IMR-90 (cell line): ENCODE results near the gene ITPKC. TPM values are rescaled to one million over a fixed set of nuclear protein-coding genes. Genes with fewer than 3 reads are reported as not detected.

Source experiments
- ATAC-seq: fragments of 200-7000 bp; cut with Tn5 transposase; 2 replicates; pipeline ENCODE4 v1.9.1; 2020; ENCODE audit warnings: low read depth, mild to moderate bottlenecking, moderate library complexity
- BruUV-seq: library from RNA; stranded (reverse); fragments of 400-500 nt; replicated peaks from 2 replicates; lab custom pipeline; 2021; lab: Mats Ljungman, UMichigan
- CTCF ChIA-PET: fragments of 300-600 bp; formaldehyde crosslinking; extraction: SDS; loops from one replicate; lab custom pipeline; 2021; ENCODE audit warnings: antibody characterized with exemption; lab: Yijun Ruan, JAX
- POLR2A ChIA-PET: fragments of 300-600 bp; sonication (Branson Sonifier 250); formaldehyde crosslinking; loops from one replicate; lab custom pipeline; 2022; ENCODE audit warnings: antibody characterized with exemption; ENCODE audit not compliant: unreplicated experiment; lab: Charles Lee
- DNase-seq: peaks from one replicate; pipeline ENCODE4 v3.0.0; 2013
- H2AFZ ChIP-seq: replicated peaks from 2 replicates; pipeline ENCODE3; 2013; ENCODE audit warnings: low read length, mild to moderate bottlenecking; ENCODE audit not compliant: poor library complexity
- H2AK5ac ChIP-seq: 2 replicates; pipeline ENCODE4 v1.6.1; 2013; ENCODE audit warnings: low read depth, low read length, inconsistent platforms
- H2AK9ac ChIP-seq: replicated peaks from 2 replicates; pipeline ENCODE3; 2013; ENCODE audit warnings: mild to moderate bottlenecking, low read depth, low read length, moderate library complexity; ENCODE audit not compliant: poor library complexity
- H2BK120ac ChIP-seq: 2 replicates; pipeline ENCODE4 v1.6.1; 2013; ENCODE audit warnings: low read depth, low read length, inconsistent platforms
- H2BK15ac ChIP-seq: 3 replicates; pipeline ENCODE4 v1.6.1; 2013; ENCODE audit warnings: low read depth, low read length, inconsistent platforms
- H2BK20ac ChIP-seq: 2 replicates; pipeline ENCODE4 v1.6.1; 2013; ENCODE audit warnings: low read depth, mild to moderate bottlenecking, inconsistent platforms, low read length, moderate library complexity
- H2BK5ac ChIP-seq: 2 replicates; pipeline ENCODE4 v1.6.1; 2013; ENCODE audit warnings: mild to moderate bottlenecking, low read depth, low read length, inconsistent platforms; ENCODE audit not compliant: poor library complexity, severe bottlenecking
- H3K14ac ChIP-seq: replicated peaks from 2 replicates; pipeline ENCODE4 v1.6.1; 2013; ENCODE audit warnings: low read depth, low read length, inconsistent platforms
- H3K18ac ChIP-seq: 2 replicates; pipeline ENCODE4 v1.6.1; 2013; ENCODE audit warnings: low read depth, low read length, control low read depth
- H3K23ac ChIP-seq: 2 replicates; pipeline ENCODE4 v1.6.1; 2013; ENCODE audit warnings: low read depth, low read length, inconsistent platforms
- H3K27ac ChIP-seq: 2 replicates; pipeline ENCODE4 v1.5.1; 2013; ENCODE audit warnings: mild to moderate bottlenecking, control low read depth, low read length; ENCODE audit not compliant: insufficient read depth
- H3K27me3 ChIP-seq: 2 replicates; pipeline ENCODE4 v1.6.1; 2013; ENCODE audit warnings: low read length; ENCODE audit not compliant: control insufficient read depth, insufficient read depth
- H3K36me3 ChIP-seq: 2 replicates; pipeline ENCODE4 v1.6.1; 2013; ENCODE audit warnings: low read length, mixed read lengths; ENCODE audit not compliant: control insufficient read depth, insufficient read depth
- H3K4ac ChIP-seq: 2 replicates; pipeline ENCODE4 v1.6.1; 2013; ENCODE audit warnings: low read depth, low read length, inconsistent platforms
- H3K4me1 ChIP-seq: 2 replicates; pipeline ENCODE4 v1.6.1; 2013; ENCODE audit warnings: low read length, mixed read lengths; ENCODE audit not compliant: control insufficient read depth, insufficient read depth
- H3K4me2 ChIP-seq: 2 replicates; pipeline ENCODE4 v1.6.1; 2013; ENCODE audit warnings: low read depth, mild to moderate bottlenecking, control low read depth, low read length, moderate library complexity
- H3K4me3 ChIP-seq: 2 replicates; pipeline ENCODE4 v1.5.1; 2013; ENCODE audit warnings: low read depth, mild to moderate bottlenecking, control low read depth, low read length, moderate library complexity; ENCODE audit not compliant: insufficient read depth
- H3K56ac ChIP-seq: 2 replicates; pipeline ENCODE4 v1.6.1; 2013; ENCODE audit warnings: low read length, inconsistent platforms; ENCODE audit not compliant: insufficient read depth; ENCODE audit errors: extremely low read depth
- H3K79me1 ChIP-seq, 2 experiments: 2 replicates each; pipeline ENCODE4 v1.6.1; 2013; ENCODE audit warnings: low read length in 2 of 2, inconsistent platforms in 1 of 2, low read depth in 1 of 2
- H3K9ac ChIP-seq: 2 replicates; pipeline ENCODE4 v1.6.1; 2013; ENCODE audit warnings: low read depth, low read length, control low read depth
- H3K9me1 ChIP-seq: 2 replicates; pipeline ENCODE4 v1.6.1; 2013; ENCODE audit warnings: low read length, inconsistent platforms; ENCODE audit not compliant: insufficient read depth
- H3K9me3 ChIP-seq: 2 replicates; pipeline ENCODE4 v1.6.1; 2013; ENCODE audit warnings: low read length; ENCODE audit not compliant: control insufficient read depth, insufficient read depth
- H4K20me1 ChIP-seq: 2 replicates; pipeline ENCODE4 v1.6.1; 2013; ENCODE audit warnings: low read length, inconsistent platforms; ENCODE audit not compliant: insufficient read depth
- H4K5ac ChIP-seq: 2 replicates; pipeline ENCODE4 v1.6.1; 2013; ENCODE audit warnings: mild to moderate bottlenecking, low read depth, low read length, control low read depth
- H4K8ac ChIP-seq, 2 experiments: 2 replicates each; pipeline ENCODE4 v1.6.1; 2013; ENCODE audit warnings: low read depth in 2 of 2, low read length in 2 of 2, control low read depth in 1 of 2, inconsistent platforms in 1 of 2
- H4K91ac ChIP-seq: 2 replicates; pipeline ENCODE4 v1.6.1; 2013; ENCODE audit warnings: low read depth, low read length, inconsistent platforms; ENCODE audit not compliant: insufficient read depth
- BHLHE40 ChIP-seq: fragments of 150-350 bp; IDR thresholded peaks from 2 replicates; pipeline ENCODE4 v1.6.1; 2016; ENCODE audit warnings: mild to moderate bottlenecking, low read depth, low read length
- CEBPB ChIP-seq: IDR thresholded peaks from 2 replicates; pipeline ENCODE4 v1.6.1; 2012; ENCODE audit warnings: low read depth, low read length, improper control_type of control experiment
- CHD1 ChIP-seq: IDR thresholded peaks from 2 replicates; pipeline ENCODE4 v1.6.1; 2012; ENCODE audit warnings: low read depth, low read length, improper control_type of control experiment
- CTCF ChIP-seq: conservative IDR thresholded peaks from 2 replicates; pipeline ENCODE4 v1.5.1; 2012; ENCODE audit warnings: mild to moderate bottlenecking, low read depth, low read length, improper control_type of control experiment
- ELK1 ChIP-seq: fragments of 150-350 bp; IDR thresholded peaks from 2 replicates; pipeline ENCODE4 v1.6.1; 2016; ENCODE audit warnings: low read depth, mild to moderate bottlenecking, low read length, moderate library complexity, borderline replicate concordance
- FOS ChIP-seq: fragments of 150-350 bp; IDR thresholded peaks from 2 replicates; pipeline ENCODE4 v1.6.1; 2016; ENCODE audit warnings: low read depth, low read length
- MAFK ChIP-seq: IDR thresholded peaks from 2 replicates; pipeline ENCODE4 v1.6.1; 2012; ENCODE audit warnings: low read depth, low read length, improper control_type of control experiment
- MXI1 ChIP-seq: IDR thresholded peaks from 2 replicates; pipeline ENCODE4 v1.6.1; 2012; ENCODE audit warnings: low read depth, mild to moderate bottlenecking, low read length, moderate library complexity, borderline replicate concordance
- NFE2L2 ChIP-seq: fragments of 150-350 bp; IDR thresholded peaks from 2 replicates; pipeline ENCODE4 v1.6.1; 2016; ENCODE audit warnings: low read depth, mild to moderate bottlenecking, low read length
- POLR2A ChIP-seq: IDR thresholded peaks from 2 replicates; pipeline ENCODE4 v1.6.1; 2012; ENCODE audit warnings: mild to moderate bottlenecking, low read depth, low read length
- RAD21 ChIP-seq: IDR thresholded peaks from 2 replicates; pipeline ENCODE4 v1.6.1; 2012; ENCODE audit warnings: low read length, improper control_type of control experiment
- RFX5 ChIP-seq: IDR thresholded peaks from 2 replicates; pipeline ENCODE4 v1.8.0; 2012; ENCODE audit warnings: low read depth, mild to moderate bottlenecking, low read length, moderate library complexity
- SMC3 ChIP-seq: fragments of 150-350 bp; IDR thresholded peaks from 2 replicates; pipeline ENCODE4 v1.6.1; 2016; ENCODE audit warnings: low read depth, mild to moderate bottlenecking, antibody characterized with exemption, low read length, moderate library complexity
- USF2 ChIP-seq: fragments of 150-350 bp; IDR thresholded peaks from 2 replicates; pipeline ENCODE4 v1.6.1; 2017; ENCODE audit warnings: mild to moderate bottlenecking, antibody characterized with exemption, low read length, low read depth
- WGBS, 2 experiments: methylation state at CpG; one replicate each; pipeline versions ENCODE4 v1.1.5 to v1.1.7; 2013; ENCODE audit warnings: missing lambda C conversion rate in 2 of 2; ENCODE audit not compliant: insufficient read length in 1 of 2; ENCODE audit errors: extremely low coverage in 2 of 2; 5-methylcytosine and 5-hydroxymethylcytosine counted together
- dilution Hi-C: fragments of 300-500 bp; cut with HindIII; formaldehyde crosslinking; loops from one replicate; pipeline ENCODE4 v1.14.3; 2018; ENCODE audit warnings: low sequenced_read_pairs; ENCODE audit not compliant: unreplicated experiment
- in situ Hi-C: fragments of 300-500 bp; cut with MboI; formaldehyde crosslinking; loops from 3 replicates; pipeline ENCODE4 v1.14.3; 2019; ENCODE audit warnings: low sequenced_read_pairs, inconsistent platforms, mixed read lengths
- intact Hi-C: fragments of 100-400 bp; cut with micrococcal nuclease; formaldehyde crosslinking; loops from 2 replicates; pipeline ENCODE4 v1.10.0; 2022
- polyA plus RNA-seq, 3 experiments: library from polyadenylated mRNA; depleted of rRNA; stranded (reverse); fragments of >200 nt; gene quantifications; 2 replicates each; pipeline ENCODE4 v1.2.3, GENCODE V29; 2012; ENCODE audit warnings: low replicate concordance in 1 of 3
- total RNA-seq: library from RNA; depleted of rRNA; stranded (reverse); fragments of >200 nt; gene quantifications from 2 replicates; pipeline ENCODE4 v1.2.3, GENCODE V29; 2012

Gene ITPKC
- total and polyA plus RNA-seq, 2 of the 4 experiments (the other 2 are of a cell fraction), result 7.7 to 9.4 TPM

- Histone ChIP-seq H2BK120ac (no peak overlapping the region), H2AK5ac (no peak overlapping the region), H3K9me3 (no peaks in the 10 kb centered on the region), H4K8ac (no peak overlapping the region), H2AFZ (no peak overlapping the region), H3K4me2 (no peak overlapping the region), H3K79me1 (peaks cover 26 to 35% of the 10 kb centered on the region in 2 experiments), H2BK15ac (no peak overlapping the region), H2BK5ac (no peak overlapping the region), H3K18ac (no peak overlapping the region), H4K5ac (no peak overlapping the region), H3K27ac (no peak overlapping the region), H3K9me1 (peaks cover under 1% of the 10 kb centered on the region; the same call in 1 of the 2 replicates), H3K56ac (no peak overlapping the region), H3K27me3 (no peaks in the 10 kb centered on the region), H2AK9ac (peak overlapping the region; percentile 15), H3K4me1 (no peaks in the 10 kb centered on the region), H3K14ac (no peak overlapping the region), H3K4ac (no peak overlapping the region), H2BK20ac (no peak overlapping the region), H3K36me3 (peaks cover 75% of the 10 kb centered on the region), H4K20me1 (peaks cover 8% of the 10 kb centered on the region), H3K9ac (no peak overlapping the region), H3K4me3 (no peak overlapping the region), H3K23ac (no peak overlapping the region), H4K91ac (no peak overlapping the region)
- CTCF ChIA-PET, result no interaction called here
- dilution Hi-C loops, result no loop called here
- DNase-seq, result no peak
- WGBS, 2 experiments, result 86% methylated on average over 1 of the region's 7 CpGs; no CpG with 5 or more reads in 1 of the 2 experiments
- no peak for TF ChIP-seq MAFK
- no peak for TF ChIP-seq POLR2A
- TF ChIP-seq USF2, result no peak
- TF ChIP-seq NFE2L2, result no peak
- no peak for TF ChIP-seq ELK1
- TF ChIP-seq SMC3, result no peak
- no peak for TF ChIP-seq CTCF
- TF ChIP-seq FOS, result no peak
- no peak for TF ChIP-seq RFX5
- TF ChIP-seq CEBPB, result no peak
- TF ChIP-seq MXI1, result no peak
- no peak for TF ChIP-seq BHLHE40
- TF ChIP-seq CHD1, result no peak
- TF ChIP-seq RAD21, result no peak
- POLR2A ChIA-PET, result no interaction called here
- ATAC-seq, result no peak
- in situ Hi-C loops, result no loop called here
- BruUV-seq, result no TSS peak
- intact Hi-C loops, result no loop called here
Observed at GRCh38 chr19:40763526-40763925, 46.6 kb downstream of the ITPKC start.
